Measurements from ENCODE around the gene IFIH1.

The IFIH1 gene

GRCh38 chr2:162232027-162232426 is 86.5 kb downstream of the IFIH1 start:
- Histone ChIP-seq H3K27ac (no peak overlapping the region), H3K4me2 (no peak overlapping the region), H3K36me3 (no peaks in the 10 kb centered on the region), H3K9me3 (0 out of 2 replicates have a peak, but pooled peaks cover 6% of the 10 kb centered on the region), H3K4me1 (no peaks in the 10 kb centered on the region), H3K4me3 (no peak overlapping the region), H3K9ac (no peak overlapping the region), H4K20me1 (no peaks in the 10 kb centered on the region), H3K27me3 (no peaks in the 10 kb centered on the region)
- TF ChIP-seq Cebpa-rat (IDR thresholded peaks at IDR 0.05) = no peak

- H3K4me1 ChIP-seq = no peaks in the 10 kb centered on the region
- H4K20me1 ChIP-seq = no peaks in the 10 kb centered on the region
- TF ChIP-seq Cebpa-rat (IDR thresholded peaks at IDR 0.05) = no peak
- no peaks in the 10 kb centered on the region for H3K36me3 ChIP-seq
- H3K9me3 ChIP-seq = 0 out of 2 replicates have a peak, but pooled peaks cover 6% of the 10 kb centered on the region
- H3K9ac ChIP-seq = no peak overlapping the region
- no peak overlapping the region for H3K27ac ChIP-seq
- no peak overlapping the region for H3K4me3 ChIP-seq
- H3K27me3 ChIP-seq = no peaks in the 10 kb centered on the region
- H3K4me2 ChIP-seq = no peak overlapping the region
Observed at GRCh38 chr2:162230761-162231160, 87.7 kb downstream of the IFIH1 start.

GRCh38 chr2:162226836-162227235 is 91.6 kb downstream of the IFIH1 start:
- Histone ChIP-seq H3K36me3 (no peaks in the 10 kb centered on the region), H3K9ac (no peak overlapping the region), H4K20me1 (no peaks in the 10 kb centered on the region), H3K4me1 (no peaks in the 10 kb centered on the region), H3K4me3 (no peak overlapping the region), H3K9me3 (no peaks in the 10 kb centered on the region), H3K27me3 (no peaks in the 10 kb centered on the region), H3K4me2 (no peak overlapping the region), H3K27ac (no peak overlapping the region)
- no peak for TF ChIP-seq Cebpa-rat (IDR thresholded peaks at IDR 0.05)

GRCh38 chr2:162221064-162221463 is 97.4 kb downstream of the IFIH1 start:
- no peak overlapping the region for H3K4me3 ChIP-seq
- no peaks in the 10 kb centered on the region for H3K9me3 ChIP-seq
- H3K36me3 ChIP-seq = no peaks in the 10 kb centered on the region
- H3K27me3 ChIP-seq = no peaks in the 10 kb centered on the region
- H3K4me2 ChIP-seq = no peak overlapping the region
- H3K27ac ChIP-seq = no peak overlapping the region
- H3K9ac ChIP-seq = no peak overlapping the region
- no peaks in the 10 kb centered on the region for H3K4me1 ChIP-seq
- no peak for TF ChIP-seq Cebpa-rat (IDR thresholded peaks at IDR 0.05)
- no peaks in the 10 kb centered on the region for H4K20me1 ChIP-seq

- no peak overlapping the region for H3K9ac ChIP-seq
- H4K20me1 ChIP-seq = no peaks in the 10 kb centered on the region
- H3K4me2 ChIP-seq = no peak overlapping the region
- no peak for TF ChIP-seq Cebpa-rat (IDR thresholded peaks at IDR 0.05)
- no peak overlapping the region for H3K4me3 ChIP-seq
- H3K4me1 ChIP-seq = no peaks in the 10 kb centered on the region
- no peak overlapping the region for H3K27ac ChIP-seq
- H3K36me3 ChIP-seq = no peaks in the 10 kb centered on the region
- no peaks in the 10 kb centered on the region for H3K27me3 ChIP-seq
- no peaks in the 10 kb centered on the region for H3K9me3 ChIP-seq
Observed at GRCh38 chr2:162220368-162220767, 98.1 kb downstream of the IFIH1 start.

- TF ChIP-seq Cebpa-rat (IDR thresholded peaks at IDR 0.05) = no peak
- H3K4me2 ChIP-seq = no peak overlapping the region
- no peaks in the 10 kb centered on the region for H3K9me3 ChIP-seq
- H3K27ac ChIP-seq = no peak overlapping the region
- H4K20me1 ChIP-seq = no peaks in the 10 kb centered on the region
- no peaks in the 10 kb centered on the region for H3K4me1 ChIP-seq
- no peak overlapping the region for H3K4me3 ChIP-seq
- no peak overlapping the region for H3K9ac ChIP-seq
- H3K36me3 ChIP-seq = no peaks in the 10 kb centered on the region
- no peaks in the 10 kb centered on the region for H3K27me3 ChIP-seq
Observed at GRCh38 chr2:162219426-162219825, 99.1 kb downstream of the IFIH1 start.

- Histone ChIP-seq H3K4me1 (no peaks in the 10 kb centered on the region), H3K27me3 (no peaks in the 10 kb centered on the region), H3K36me3 (no peaks in the 10 kb centered on the region), H3K9ac (no peak overlapping the region), H3K4me3 (no peak overlapping the region), H3K9me3 (no peaks in the 10 kb centered on the region), H4K20me1 (no peaks in the 10 kb centered on the region), H3K4me2 (no peak overlapping the region), H3K27ac (no peak overlapping the region)
- no peak for TF ChIP-seq Cebpa-rat (IDR thresholded peaks at IDR 0.05)
Observed at GRCh38 chr2:162217598-162217997, 100.9 kb downstream of the IFIH1 start.

Measured in BLaER1 (cell line).